Fibroblast of villous mesenchyme (primary cell): Measurements from ENCODE around the gene DENND11. TPM values are rescaled to one million over a fixed set of nuclear protein-coding genes. Genes with fewer than 3 reads are reported as not detected.

ENCODE experiments used
- DNase-seq: peaks from one replicate; pipeline ENCODE4 v3.0.0-alpha.2; 2010; ENCODE audit warnings: low read depth
- H3K4me3 ChIP-seq: 2 replicates; pipeline ENCODE4 v1.5.1; 2011; ENCODE audit warnings: low read depth, mild to moderate bottlenecking, low read length
- total RNA-seq: library from RNA; depleted of rRNA; stranded (reverse); fragments of >200 nt; gene quantifications from 2 replicates; pipeline ENCODE4 v1.2.3, GENCODE V29; 2012
- TF ChIP-seq, protein P1 (sequence below): IDR thresholded peaks from 2 replicates; pipeline ENCODE4 v1.5.1; 2012; ENCODE audit warnings: low read depth, mild to moderate bottlenecking, low read length; ENCODE audit not compliant: insufficient read depth

Gene DENND11, protein sequence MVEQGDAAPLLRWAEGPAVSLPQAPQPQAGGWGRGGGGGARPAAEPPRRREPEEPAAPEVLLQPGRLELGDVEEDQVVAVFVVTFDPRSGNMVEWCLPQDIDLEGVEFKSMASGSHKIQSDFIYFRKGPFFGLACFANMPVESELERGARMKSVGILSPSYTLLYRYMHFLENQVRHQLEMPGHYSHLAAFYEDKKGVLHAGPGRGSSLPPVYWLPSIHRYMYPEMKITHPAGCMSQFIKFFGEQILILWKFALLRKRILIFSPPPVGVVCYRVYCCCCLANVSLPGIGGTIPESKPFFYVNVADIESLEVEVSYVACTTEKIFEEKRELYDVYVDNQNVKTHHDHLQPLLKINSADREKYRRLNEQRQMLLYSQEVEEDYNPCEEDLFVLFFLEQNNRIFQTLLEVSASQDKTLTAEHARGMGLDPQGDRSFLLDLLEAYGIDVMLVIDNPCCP
- 4.8 and 5.6 TPM in 2 replicates for total RNA-seq

DNA sequence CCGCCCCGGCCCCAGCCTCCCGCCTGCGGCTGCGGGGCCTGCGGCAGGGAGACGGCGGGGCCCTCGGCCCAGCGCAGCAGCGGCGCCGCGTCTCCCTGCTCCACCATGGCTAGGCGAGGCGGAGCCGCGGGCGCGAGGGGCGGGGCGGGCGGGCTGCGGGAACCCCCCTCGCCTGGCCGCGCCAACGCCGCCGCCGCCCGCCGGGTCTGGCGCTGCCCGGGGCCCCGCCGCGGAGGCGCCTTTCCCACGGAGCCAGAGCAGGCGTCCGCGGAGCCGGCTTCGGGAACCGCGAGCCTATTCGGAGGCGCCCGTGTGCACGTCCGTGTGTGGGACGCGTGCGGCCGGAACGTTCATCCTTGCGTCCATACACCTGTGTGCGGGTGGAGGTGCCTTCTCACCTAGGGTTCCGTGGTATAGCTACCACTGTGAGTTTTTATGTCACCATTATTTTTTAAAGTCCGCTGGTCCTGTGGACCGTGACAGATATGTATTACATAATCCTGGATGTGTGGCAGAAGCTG is at the start of gene DENND11:
TSS of gene DENND11 (minus strand) at position 120 of the 521 bp plus-strand sequence. CDS start at position 107, 13 bp downstream.
- DNase-seq, result peak; percentile 28
- TF ChIP-seq, protein P1, sequence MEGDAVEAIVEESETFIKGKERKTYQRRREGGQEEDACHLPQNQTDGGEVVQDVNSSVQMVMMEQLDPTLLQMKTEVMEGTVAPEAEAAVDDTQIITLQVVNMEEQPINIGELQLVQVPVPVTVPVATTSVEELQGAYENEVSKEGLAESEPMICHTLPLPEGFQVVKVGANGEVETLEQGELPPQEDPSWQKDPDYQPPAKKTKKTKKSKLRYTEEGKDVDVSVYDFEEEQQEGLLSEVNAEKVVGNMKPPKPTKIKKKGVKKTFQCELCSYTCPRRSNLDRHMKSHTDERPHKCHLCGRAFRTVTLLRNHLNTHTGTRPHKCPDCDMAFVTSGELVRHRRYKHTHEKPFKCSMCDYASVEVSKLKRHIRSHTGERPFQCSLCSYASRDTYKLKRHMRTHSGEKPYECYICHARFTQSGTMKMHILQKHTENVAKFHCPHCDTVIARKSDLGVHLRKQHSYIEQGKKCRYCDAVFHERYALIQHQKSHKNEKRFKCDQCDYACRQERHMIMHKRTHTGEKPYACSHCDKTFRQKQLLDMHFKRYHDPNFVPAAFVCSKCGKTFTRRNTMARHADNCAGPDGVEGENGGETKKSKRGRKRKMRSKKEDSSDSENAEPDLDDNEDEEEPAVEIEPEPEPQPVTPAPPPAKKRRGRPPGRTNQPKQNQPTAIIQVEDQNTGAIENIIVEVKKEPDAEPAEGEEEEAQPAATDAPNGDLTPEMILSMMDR, result no peak
- H3K4me3 ChIP-seq, result peak within 1 kb of the TSS; percentile 69

DNA sequence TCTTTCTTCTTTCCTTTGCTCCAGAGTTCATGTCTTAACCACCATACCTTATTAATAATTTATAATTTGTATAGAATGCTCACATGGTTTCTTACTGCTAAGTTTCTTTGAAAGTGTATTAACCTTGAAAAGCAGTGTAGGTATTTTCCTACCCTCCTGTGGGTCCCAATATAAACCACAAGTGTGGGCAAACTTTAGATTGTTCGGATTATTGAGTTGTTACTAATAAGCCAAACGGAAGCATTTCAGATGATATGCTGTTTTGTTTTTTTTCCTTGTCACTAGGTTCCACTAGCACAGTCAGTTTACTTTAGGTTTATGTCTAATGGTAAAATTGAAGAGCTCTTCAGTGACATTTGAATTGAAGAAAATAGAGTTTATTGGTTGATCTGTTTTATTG is 46.4 kb upstream of the DENND11 start:
- no peak overlapping the region for H3K4me3 ChIP-seq
- DNase-seq, result no peak
- TF ChIP-seq, protein P1, result no peak

DNA sequence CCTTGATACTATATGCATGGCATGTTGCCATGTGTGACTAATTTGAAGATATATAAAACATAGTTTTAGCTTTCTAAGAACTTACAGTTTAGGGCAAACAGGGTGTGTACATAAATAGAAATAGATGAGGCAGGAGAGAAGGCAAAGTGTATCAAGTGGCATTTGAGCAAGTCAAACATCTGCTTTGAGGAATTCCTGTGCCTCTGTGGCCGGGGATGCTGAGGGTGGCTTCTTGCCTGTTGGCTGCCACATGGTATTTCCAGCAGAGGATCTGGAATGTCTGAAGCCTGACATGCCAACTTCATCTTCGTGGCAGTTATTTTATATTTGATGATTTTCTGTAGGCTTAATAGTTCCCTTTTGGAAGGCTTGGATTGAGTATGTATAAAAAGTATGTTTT is 42.2 kb upstream of the DENND11 start:
- TF ChIP-seq, protein P1, result no peak
- no peak overlapping the region for H3K4me3 ChIP-seq
- DNase-seq, result no peak

DNA sequence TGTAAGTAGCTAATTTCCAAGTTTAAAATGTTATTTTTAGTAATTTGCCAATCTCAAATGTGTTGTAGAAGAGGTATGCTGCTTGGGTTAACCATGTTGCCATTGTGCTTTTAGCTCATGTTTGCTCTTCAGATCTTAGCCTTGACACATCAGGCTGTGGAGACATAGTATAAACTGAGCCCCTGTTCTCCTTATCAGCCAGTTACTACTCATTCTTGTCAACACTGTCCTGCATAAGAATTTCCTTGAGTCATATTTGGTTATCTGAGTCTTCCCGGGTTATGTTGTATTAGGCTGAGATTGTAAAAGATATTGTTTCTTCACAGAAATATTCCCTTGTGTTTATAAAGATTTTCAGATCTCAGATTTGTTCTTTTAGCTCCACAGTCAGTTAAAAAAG is 40.3 kb upstream of the DENND11 start:
- TF ChIP-seq, protein P1, result no peak
- no peak for DNase-seq
- no peak overlapping the region for H3K4me3 ChIP-seq

DNA sequence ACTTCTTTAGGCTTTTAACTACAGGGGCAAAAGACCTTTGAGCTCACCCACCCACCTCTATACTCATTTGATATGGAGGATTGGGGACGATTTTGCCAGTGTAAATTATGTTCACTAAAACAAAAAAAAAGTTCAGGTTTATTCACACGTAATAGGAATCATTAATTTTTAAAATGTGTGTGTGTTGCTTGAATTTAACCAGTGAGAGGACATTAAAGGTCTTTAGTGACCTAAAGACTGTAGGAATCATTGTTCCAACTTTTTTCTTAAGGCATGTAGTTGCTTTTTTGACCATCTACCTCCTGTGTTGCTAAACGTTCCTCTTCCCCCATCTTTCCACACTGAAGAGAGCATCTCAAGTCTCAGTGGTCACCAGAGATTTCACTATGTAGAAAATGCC is 37.3 kb upstream of the DENND11 start:
- H3K4me3 ChIP-seq, result peak overlapping the region; percentile 74
- TF ChIP-seq, protein P1, result no peak
- DNase-seq, result no peak

DNA sequence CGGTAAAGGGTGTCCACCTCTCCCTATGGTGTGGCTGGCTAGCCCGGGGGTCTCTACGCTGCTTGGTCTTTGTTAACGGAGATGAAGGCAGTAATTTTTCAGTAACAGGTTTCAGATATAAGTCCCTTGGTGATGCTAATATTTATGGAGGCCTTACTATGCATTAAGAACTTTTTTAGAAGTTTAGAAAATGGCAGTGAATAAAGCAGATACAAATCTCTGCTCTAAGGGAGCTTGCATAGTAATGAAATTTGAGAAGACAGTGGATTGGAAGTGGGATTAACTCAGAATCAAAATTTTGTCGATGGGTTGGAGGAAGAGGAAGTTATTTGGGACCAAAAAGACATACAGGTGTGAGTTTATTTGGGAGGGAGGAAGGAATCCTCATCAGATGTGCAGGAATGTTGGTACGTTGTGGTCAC is 36.6 kb upstream of the DENND11 start:
- TF ChIP-seq, protein P1, result no peak
- peak overlapping the region; percentile 74 for H3K4me3 ChIP-seq
- DNase-seq, result no peak
